ENCODE measurements around the gene ATPAF2.
A peak's percentile ranks its signal among the peaks of the same experiment; 100 is the strongest.

The ATPAF2 gene

GRCh38 chr17:18038861-18039534 is at the start of gene ATPAF2, which contains the start of gene GID4:
Gene ATPAF2 (minus strand): TSS chr17:18039168. CDS start chr17:18039013, 155 bp downstream.
Gene GID4 (plus strand): TSS chr17:18039408. CDS start chr17:18039465, 57 bp downstream.
- peak; percentile 84 for DNase-seq

DNA sequence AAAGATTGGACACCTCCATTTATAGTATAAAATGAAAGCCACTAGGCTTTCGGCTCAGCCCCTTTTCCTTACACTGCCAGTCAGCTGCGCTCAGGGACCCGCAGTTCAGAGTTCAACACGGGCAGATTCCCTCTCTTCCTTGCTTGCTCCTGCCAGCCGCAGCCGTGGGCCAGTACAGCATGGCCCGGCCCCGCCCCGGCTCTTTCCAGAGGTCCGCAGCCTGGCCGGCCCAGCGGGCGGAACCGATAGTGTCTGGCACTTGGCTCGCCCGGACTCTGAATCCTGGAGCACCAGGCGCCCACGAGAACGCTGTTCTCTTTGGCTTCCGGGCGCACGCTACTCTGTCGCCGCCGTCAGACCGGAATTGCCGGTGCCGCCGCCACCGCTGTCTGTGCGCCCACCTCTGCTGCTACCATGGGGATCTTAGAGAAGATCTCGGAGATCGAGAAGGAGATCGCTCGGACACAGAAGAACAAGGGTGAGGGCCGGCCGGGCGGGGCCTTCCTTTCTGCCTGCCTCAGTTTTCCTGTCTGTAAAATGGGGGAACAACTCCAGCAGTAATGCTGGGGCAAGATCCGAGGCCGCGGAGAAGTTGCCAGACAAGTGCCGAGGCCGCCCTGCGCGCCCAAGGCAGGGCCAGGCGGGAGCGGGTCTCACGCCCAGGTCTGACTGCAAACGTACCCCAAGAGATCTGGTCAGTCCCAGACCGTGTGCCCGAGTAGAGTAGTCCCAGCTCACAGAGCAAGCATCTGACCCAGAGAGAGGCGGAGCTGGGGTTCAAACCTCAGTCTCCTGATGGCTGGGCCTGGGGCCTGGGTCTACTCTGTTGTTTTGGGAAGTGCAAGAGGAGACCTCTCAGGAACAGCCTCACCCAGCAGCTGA is 48.9 kb upstream of the ATPAF2 start, which contains the start of gene DRG2:
Gene DRG2 (plus strand): TSS at position 339 of the 882 bp plus-strand sequence. CDS start 76 bp downstream, at position 415.
- peak; percentile 69 for DNase-seq

GRCh38 chr17:18084256-18084655 is 45.3 kb upstream of the ATPAF2 start:
- no peak for DNase-seq

GRCh38 chr17:18079543-18079942 is 40.6 kb upstream of the ATPAF2 start:
- no peak for DNase-seq

DNA sequence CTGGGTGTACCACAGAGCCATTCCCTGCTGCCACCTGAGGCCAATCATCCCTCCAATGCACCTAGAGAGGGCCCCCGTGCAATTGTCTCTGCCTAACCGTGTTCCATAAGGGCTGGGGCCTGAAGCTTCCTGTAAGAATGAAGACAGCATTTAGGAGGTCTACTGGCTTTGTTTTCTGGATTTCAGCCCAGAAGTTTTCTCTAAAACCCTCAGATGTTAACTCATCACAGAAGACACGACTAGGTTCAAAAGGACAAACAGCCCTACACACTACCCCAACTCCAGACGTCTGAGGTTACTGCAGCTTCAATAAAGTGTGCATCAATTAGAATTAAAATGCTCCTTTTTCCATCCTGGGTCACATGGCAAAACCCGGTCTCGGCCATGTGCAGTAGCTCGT is 38.0 kb upstream of the ATPAF2 start:
- DNase-seq: no peak

- DNase-seq: no peak
These were observed 35.8 kb upstream of the ATPAF2 start for GRCh38 chr17:18074566-18075272.

GRCh38 chr17:18071751-18072150 is 32.8 kb upstream of the ATPAF2 start:
- no peak for DNase-seq

GRCh38 chr17:18070861-18071340 is 31.9 kb upstream of the ATPAF2 start:
- no peak for DNase-seq

DNA sequence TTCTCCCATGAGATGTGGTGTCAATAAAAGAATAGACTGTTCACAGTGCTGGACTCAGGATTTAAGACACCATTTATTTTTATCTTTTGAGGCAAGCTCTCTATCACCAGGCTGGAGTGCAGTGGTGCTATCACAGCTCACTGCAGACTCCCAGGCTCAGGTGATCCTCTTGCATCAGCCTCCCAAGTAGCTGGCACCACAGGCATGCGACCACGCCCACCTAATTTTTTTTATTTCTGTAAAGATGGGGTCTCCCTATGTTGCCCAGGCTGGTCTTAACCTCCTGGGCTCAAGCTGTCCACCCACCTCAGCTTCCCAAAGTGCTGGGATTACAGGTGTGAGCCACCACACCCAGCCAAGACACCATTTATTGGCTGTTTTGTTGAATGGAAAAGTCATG is 30.1 kb upstream of the ATPAF2 start:
- DNase-seq: no peak

DNA sequence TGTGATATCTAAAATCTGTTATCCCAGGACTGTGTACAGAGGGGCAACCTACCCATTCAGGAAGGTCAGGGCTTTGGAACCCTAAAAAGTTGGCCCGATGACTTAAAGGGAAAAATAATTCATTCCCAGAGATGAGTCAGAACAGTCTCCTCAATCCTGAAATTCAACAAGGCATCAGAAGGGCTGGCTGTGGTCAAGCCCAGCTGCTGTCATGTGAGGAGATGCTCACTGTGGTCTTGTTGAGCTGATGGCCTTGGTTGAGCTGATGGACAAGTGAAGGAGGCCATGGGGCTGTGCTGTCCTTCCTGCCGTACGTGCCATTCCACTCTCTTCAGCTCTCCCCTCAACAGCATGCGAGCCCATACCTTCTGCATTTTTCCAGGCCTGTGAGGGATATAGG is 27.9 kb upstream of the ATPAF2 start:
- no peak for DNase-seq

- no peak for DNase-seq
These were observed 26.6 kb upstream of the ATPAF2 start for GRCh38 chr17:18065546-18065945.

DNA sequence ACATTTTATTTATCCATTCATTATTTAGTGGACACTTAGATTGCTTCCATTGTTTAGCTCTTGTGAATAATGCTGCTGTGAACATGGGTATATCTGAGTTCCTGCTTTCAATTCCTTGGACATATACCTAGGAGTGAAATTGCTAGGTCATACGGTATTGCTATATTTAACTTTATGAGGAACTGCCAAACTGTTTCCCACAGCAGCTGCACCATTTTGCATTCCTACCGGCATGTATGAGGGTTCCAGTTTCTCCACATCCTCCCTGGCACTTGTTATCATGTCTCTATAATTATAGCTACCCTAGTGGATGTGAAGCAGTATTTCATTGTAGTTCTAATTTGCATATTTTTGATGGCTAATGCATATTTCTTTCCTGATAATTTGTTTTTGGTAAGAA is 25.1 kb upstream of the ATPAF2 start:
- no peak for DNase-seq

GRCh38 chr17:18059283-18059682 is 20.3 kb upstream of the ATPAF2 start:
- DNase-seq: no peak

- DNase-seq: no peak
These were observed 17.2 kb upstream of the ATPAF2 start for GRCh38 chr17:18056214-18056613.

- DNase-seq: no peak
These were observed 16.6 kb upstream of the ATPAF2 start for GRCh38 chr17:18055597-18055996.

DNA sequence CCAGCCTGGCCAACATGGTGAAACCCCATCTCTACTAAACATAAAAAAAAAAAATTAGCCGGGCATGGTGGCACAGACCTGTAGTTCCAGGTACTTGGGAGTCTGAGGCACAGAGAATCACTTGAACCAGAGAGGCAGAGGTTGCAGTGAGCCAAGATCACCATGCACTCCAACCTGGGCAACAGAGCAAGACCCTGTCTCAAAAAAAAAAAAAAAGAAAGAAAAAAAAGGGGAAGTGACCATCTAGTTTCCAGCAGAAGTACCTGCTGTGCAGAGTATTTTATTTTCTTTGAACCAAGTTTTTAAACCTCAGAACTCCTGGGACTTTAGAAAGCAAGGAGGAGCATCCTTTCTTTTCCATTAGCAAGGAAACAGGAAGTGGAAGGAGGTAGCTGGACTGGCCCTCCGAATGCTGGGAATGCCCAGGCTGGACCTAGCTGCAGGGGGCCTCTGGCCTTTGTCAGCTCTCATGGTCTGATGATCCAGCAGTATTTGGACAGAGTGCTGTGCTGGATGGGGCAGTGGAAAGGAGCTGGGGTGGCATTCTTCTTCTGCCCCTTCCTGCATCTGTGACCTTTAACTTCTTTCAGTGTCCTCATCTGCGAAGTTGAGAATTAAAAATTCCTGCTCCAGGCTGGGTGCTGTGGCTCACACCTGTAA is 6.9 kb upstream of the ATPAF2 start:
- DNase-seq: no peak

- no peak for DNase-seq
These were observed 5.6 kb upstream of the ATPAF2 start for GRCh38 chr17:18044609-18045008.

DNA sequence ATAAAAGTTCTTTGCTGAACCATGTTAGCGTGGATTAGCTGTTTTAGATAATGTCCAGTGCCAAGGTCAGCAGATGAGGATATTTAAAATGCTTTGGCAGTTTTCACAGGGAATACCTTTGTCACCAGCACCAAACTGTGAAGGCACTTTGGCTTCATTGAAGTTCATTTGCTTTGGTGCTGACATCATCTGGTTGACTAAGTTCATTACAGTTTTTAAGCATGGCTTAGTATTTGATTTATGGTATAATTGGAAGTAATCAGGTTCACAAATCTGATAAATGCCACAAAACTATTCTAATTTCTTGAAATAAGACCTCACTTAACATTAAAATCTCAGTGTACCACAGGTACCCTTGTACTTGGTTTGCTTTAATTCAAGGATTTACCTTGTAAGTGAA is 4.5 kb upstream of the ATPAF2 start:
- DNase-seq: no peak

- no peak for DNase-seq
These were observed 4.0 kb upstream of the ATPAF2 start for GRCh38 chr17:18042983-18043382.

GRCh38 chr17:18041776-18042175 is 2.8 kb upstream of the ATPAF2 start:
- DNase-seq: no peak

GRCh38 chr17:18040261-18040858 is 1.4 kb upstream of the ATPAF2 start:
- no peak for DNase-seq

Data from DMS79 (cell line).